ENCODE results near the gene FBXL13.
"Not testable (repeated sequence)": the region's sequence is repeated elsewhere in the genome, so short reads cannot be mapped to it uniquely, and the experiment has no call there.

Gene FBXL13

DNA sequence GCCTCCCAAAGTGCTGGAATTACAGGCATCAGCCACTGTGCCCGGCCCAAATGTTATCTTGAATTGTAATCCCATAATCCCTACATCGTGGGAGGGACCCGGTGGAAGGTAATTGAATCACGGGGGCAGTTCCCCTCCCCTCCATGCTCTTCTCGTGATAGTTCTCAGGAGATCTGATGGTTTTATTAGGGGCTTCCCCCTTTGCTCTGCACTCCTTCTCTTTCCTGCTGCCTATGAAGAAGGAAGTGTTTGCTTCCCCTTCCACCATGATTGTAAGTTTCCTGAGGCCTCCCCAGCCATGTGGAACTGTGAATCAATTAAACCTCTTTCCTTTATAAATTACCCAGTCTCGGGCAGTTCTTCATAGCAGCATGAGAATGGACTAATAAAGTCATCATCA is 3.6 kb upstream of the FBXL13 start:
- DNase-seq, result not testable (repeated sequence)

DNA sequence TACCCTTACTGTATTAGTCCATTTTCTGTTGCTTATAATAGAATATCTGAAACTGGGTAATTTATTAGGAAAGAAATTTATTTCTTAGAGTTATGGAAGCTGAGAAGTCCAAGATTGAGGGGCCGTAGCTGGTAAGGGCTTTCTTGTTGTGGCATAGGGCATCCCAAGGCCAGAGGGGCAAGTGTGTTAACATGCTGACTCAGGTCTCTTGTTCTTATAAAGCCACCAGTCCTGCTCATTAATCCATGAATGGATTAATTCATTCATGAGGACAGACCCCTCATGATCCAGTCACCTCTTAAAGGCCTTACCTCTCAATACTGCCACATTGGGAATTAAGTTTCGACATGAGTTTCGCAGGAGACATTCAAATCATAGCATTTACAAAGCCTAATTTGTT is 2.7 kb upstream of the FBXL13 start:
- no peak for DNase-seq

DNA sequence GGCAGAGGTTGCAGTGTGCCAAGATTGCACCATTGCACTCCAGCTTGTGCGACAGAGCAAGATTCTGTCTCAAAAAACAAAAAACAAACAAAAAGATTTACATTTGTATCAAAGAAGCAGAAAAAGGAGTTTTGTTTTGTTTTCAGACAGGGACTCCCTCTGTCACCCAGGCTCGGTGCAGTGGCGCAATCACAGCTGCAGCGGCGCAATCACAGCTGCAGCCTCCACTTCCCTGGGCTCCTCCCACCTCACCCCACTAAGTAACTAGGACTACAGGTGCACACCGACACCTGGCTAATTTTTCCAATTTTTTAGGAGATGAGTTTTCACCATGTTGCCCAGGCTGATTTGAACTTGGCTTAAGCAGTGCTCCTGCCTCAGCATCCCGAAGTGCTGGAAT is 2.2 kb upstream of the FBXL13 start:
- DNase-seq, result no peak

DNA sequence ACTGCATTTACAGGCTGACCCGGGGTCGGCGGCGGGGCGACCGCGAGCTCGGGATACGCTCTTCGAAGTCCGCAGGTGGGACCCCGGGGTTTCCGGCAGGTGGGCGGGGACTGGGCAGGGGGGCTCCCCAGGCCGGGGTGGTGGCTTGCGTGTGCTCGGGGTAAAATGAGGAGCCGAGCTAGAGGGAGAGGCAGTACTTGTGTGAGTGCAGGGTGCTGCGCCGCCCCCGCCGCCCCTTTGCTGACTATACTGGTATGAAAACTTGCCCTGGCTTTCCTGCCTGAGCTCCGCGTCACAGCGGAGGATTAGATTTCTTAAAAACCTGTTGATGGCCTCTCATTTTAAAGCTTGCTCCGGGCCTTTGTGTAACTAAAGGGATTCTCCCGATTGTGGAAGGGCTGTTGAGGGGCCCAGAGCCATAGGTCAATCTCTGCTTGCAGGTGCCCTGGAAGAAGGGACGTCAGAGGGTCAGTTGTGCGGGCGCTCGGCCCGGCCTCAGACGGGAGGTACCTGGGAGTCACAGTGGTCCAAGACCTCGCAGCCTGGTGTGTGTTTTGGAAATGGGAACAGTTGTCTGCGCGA is 832 bp upstream of the FBXL13 start:
- DNase-seq, result peak; percentile 71

DNA sequence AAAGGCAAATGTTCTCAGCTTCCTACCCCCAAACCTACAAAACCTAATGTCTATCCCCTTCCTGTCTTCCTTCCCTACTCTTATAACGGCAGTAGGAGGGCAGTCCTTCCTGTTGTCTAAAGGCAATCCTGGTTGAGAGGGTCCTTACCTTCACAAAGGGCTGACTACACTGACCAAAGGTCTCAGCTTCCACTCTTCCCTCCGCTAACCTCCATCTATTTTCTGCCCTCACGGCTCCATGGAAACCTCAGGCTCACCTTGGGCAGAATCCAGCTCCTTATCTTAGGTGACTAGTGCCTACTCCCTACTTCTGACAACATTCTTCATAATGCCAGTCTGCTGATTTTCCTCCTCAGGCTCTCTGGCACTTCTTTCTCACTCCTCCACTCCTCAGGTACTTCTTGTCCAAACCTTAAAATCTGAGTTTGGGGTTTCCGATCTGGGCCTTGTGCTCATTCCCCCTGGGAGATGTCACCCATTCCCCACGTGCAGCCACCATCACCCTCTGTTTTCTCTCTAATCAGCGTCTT is 542 bp downstream of the FBXL13 start:
- peak; percentile 2 for DNase-seq

DNA sequence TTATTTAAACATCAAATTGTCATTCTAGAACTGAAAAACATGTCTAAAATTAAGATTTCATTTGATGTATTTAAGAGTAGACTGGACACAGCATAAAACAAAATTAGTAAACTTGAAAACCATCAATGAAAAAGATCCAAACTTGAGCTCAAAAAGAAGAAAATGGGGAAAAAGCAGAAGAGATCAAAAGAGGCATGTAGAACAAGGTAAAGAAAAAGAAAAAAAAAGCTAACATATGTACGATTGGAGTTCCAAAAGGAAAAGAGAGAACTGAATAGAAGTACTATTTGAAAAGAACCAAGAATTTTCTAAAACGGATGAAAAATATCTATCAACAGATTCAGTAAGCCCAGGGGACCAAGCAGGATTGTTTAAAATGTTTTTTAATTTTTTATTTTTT is 3.6 kb downstream of the FBXL13 start:
- no peak for DNase-seq

DNA sequence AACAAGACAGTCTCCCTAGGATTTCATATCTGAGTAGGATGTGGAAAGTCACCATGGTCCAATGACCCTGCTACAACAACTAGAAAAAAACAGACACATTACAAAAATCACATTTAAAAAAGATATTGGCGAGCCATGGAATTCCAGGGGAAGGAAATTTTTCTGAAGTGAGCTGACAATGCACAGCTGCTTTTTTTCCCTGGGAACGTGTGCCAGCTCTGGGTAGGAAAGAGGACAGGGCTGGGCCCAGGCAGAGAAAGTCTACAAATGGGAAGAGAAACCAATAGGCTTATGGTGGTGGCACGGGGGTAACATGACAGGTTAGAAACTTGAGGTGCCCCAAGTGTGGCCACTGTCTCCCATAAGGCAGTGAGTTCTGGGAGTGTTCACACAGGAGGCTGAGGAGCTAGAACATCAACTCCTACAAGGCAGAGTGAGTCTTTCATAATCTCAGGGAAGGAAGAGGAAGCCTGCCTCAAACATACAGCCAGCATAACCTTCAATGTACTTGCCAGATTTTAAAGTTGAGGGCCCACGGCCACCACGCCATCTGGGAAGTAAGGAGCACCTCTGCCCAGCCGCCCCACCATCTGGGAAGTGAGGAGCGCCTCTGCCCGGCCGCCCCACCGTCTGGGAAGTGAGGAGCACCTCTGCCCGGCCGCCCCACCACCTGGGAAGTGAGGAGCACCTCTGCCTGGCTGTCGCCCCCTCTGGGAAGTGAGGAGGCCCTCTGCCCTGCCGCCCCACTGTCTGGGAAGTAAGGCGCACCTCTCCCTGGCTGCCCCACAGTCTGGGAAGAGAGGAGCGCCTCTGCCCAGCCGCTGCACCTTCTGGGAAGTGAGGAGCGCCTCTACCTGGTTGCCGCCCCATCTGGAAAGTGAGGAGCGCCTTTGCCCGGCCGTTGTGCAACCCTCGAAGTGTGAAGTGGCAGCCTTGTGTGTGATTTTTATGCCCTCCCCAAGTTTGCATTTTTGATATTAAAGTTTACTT is 5.9 kb downstream of the FBXL13 start:
- no peak for DNase-seq

DNA sequence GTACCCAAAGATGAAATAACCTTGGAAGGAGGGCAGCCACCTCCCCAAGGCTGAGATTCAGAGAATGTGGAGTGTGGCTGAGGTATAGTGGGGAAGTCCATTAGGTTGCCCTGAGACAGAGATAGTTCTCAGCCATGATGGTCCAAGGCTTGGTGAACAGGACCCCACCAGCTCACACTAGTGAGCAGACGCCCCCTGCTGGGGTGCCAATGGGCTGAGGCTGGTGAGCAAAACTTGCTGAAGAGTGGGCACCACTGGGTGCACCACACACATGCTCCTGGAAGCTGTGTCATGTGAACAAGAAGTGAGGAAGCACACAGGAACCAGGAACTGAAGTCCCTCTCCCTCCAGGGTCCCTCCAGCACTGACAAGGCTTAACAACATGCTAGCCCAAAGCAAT is 8.9 kb downstream of the FBXL13 start:
- DNase-seq, result peak; percentile 36

DNA sequence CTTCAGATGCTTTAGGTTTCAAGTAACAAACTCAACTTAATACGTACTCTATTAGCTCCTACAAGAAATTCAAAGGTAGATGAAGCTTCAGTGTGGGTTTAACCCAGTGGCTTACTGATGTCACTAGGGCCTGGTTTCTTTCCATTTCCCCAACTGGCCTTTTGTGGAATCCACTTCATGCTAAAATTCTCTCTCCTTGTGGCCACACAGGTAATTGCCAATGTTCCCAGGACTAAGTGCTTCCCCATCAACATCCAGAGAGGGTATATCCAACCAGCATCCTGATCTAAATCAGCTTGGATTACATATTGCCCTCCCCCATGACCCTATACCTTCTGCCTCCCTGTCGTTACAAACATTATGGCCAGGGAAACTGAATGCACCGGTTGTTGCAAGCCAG is 10.7 kb downstream of the FBXL13 start:
- no peak for DNase-seq

DNA sequence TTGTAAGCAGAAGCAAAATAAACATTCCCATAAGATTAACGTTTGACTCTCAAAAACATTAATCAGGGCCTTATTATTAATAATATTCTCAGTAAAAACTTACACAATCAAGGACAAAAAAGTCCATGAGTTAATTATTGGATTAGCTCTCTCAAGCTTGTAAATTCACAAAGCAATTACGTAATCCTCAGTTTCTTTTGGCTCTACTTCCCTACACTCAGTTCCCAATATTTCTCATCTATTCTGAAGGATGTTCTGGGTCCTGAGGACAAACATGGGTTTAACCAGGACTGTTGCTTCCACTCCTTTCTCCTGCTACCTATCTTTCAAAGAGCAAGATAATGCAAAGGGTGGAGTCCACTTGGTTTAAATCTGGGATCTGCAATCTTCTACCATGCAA is 15.1 kb downstream of the FBXL13 start:
- no peak for DNase-seq

DNA sequence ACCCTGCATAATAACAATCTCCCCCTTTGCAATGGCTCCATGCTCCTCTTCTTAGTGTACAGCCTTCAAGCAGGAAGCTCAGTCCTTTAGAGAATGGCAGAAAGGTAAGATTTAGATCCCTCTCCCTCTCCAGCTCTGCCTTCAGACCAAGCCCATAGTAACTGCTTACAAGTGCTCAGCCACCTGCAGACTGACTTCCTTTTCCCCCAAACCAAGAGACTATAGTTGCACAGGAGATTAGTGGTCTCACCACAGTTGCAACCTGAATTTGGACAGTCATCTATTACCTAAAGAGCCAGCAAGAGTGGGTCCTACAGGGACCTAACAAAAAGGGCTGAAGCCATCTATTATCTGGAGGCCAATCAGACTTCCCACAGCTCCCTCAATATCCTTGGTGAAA is 16.5 kb downstream of the FBXL13 start:
- DNase-seq, result no peak

DNA sequence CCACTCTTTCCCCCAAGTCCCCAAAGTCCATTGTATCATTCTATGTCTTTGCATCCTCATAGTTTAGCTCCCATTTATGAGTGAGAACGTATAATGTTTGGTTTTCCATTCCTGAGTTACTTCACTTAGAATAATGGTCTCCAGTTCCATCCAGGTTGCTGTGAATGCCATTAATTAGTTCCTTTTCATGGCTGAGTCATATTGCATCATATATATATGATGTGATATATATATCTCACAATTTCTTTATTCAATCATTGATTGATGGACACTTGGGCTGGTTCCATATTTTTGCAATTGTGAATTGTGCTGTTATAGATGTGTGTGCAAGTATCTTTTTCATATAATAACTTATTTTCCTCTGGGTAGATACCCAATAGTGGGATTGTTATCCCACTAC is 18.6 kb downstream of the FBXL13 start:
- DNase-seq, result not testable (repeated sequence)

DNA sequence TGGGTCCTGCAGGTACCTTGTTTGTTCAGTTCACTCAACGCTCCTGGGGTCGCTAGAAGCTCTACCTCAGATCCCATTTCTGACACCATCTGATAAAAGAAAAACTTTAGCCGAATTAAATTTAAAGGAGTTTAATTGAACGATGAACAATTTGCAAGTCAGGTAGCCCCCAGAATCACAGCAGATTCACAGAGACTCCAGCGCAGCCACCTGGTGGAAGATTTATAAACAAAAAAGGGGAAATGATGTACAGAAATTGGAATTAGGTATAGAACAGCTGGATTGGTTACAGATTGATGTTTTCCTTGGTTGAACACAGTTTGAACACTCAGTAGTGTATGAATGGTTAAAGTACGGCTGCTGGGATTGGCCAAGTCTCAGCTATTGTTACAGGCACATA is 23.1 kb downstream of the FBXL13 start:
- no peak for DNase-seq

DNA sequence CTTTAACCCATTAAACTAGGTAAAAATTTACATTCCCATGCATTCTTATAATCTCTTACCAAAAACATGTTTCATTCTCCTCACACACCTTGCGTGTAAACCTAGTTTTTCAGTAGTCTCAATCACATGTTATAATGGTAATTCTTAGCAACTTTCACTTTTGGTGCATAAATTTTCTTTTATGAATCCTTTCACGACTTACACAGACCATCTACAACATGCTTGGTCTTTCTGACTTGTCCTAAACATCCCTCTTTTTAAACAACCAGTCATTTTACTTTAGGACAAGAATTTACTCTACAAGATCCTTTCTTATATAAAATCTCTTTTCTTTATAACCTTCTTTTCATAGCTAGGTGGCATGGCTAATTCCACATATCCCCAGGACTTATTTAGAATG is 25.8 kb downstream of the FBXL13 start:
- DNase-seq, result no peak

DNA sequence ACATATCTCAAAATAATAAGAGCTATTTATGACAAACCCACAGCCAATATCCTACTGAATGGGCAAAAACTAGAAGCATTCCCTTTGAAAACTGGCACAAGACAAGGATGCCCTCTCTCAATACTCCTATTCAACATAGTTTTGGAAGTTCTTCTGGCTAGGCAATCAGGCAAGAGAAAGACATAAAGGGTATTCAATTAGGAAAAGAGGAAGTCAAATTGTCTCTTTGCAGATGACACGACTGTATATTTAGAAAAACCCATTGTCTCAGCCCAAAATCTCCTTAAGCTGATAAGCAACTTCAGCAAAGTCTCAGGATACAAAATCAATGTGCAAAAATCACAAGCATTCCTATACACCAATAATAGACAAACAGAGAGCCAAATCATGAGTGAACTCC is 32.8 kb downstream of the FBXL13 start:
- not testable (repeated sequence) for DNase-seq

DNA sequence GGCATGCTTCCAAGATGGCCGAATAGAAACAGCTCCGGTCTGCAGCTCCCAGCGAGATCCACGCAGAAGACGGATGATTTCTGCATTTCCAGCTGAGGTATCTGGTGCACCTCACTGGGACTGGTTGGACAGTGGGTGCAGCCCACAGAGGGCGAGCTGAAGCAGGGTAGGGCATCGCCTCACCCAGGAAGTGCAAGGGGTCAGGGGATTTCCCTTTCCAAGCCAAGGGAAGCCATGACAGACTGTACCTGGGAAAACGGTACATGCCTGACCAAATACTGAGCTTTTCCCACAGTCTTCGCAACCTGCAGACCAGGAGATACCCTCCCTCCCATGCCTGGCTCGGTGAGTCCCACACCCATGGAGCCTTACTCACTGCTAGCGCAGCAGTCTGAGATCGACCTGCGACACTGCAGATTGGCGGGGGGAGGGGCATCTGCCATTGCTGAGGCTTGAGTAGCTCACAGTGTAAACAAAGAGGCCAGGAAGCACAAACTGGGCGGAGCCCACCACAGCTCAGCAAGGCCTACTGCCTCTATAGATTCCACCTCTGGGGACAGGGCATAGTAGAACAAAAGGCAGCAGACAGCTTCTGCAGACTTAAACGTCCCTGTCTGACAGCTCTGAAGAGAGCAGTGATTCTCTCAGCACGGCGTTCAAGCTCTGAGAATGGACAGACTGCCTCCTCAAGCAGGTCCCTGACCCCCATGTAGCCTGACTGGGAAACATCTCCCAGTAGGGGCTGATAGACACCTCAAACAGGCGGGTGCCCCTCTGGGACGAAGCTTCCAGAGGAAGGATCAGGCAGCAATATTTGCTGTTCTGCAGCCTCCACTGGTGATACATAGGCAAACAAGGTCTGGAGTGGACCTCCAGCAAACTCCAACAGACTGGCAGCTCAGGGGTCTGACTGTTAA is 36.5 kb downstream of the FBXL13 start:
- DNase-seq, result not testable (repeated sequence)

DNA sequence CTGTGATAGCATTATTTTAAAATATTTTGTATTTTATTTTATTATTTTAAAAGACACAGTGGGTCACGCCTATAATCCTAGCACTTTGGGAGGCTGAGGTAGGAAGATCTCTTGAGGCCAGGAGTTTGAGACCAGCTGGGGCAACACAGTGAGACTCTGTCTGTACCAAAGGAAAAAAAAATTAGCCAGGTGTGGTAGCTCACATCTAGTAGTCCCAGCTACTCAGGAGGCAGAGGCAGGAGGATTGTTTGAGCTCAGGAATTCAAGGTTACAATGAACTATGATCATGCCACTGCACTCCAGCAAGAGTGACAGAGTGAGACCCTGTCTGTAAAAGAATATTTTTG is 37.1 kb downstream of the FBXL13 start:
- no peak for DNase-seq

DNA sequence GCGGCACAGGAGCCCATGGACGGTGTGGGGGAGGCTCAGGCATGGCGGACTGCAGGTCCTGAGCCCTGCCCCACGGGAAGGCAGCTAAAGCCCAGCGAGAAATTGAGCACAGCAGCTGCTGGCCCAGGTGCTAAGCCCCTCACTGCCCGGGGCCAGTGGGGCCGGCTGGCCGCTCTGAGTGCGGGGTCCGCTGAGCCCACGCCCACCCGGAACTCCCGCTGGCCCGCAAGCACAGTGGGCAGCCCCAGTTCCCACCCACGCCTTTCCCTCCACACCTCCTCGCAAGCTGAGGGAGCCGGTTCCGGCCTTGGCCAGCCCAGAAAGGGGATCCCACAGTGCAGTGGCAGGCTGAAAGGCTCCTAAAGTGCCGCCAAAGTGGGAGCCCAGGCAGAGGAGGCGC is 40.3 kb downstream of the FBXL13 start:
- DNase-seq, result not testable (repeated sequence)

DNA sequence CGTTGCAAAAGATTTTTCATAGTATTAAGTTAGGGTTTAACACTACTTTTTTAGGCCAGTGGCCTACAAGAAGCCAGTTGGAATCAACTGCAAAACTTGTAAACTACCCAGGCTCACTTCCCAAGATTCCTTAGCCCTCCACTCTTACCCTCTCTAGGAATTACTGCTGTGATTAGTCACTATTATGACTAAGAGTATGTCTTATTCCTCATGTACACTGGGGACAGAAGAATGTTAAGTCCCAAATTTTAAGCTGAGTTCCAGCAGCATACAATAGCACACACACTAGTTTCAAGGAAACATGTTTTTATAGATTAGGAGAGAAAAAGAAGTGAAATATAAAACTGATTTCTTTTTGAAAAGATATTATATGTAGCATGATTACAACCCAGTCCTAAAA is 42.8 kb downstream of the FBXL13 start:
- no peak for DNase-seq

DNA sequence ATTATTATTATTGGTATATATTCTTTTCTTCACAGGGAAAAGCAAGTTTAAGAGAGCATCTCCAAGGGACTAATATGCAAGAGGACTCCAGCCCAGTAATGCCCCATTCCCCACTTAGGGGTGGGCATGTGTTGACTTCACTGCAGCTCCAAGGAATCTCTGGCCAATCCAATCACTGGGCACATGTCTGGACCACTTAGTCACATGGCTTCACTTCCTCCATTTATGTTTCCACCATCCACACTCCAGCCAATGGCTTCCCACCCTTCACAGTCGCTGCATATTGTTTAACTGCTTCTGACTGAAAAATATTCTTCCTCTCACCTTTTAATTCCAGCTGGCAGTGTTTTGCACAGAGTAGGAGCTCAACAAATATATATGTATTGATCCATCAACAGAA is 43.6 kb downstream of the FBXL13 start:
- DNase-seq, result no peak

DNA sequence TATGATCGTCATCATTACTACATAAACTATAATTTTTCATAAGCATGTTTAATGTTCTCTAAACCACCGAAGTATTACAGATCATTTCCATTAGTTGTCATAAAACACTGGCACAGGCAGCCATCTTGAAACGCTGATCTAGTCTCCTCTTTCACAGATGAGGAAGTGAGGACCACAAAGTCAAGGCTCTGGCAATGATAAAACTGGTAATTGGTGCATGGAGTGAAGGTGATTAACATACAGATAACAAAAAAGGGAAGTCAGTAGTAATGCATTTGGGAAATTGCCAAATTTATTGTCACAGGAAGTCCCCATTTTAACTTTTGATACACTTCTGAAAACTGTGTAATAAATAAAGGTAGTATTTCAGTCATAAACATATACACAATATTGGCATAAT is 49.3 kb downstream of the FBXL13 start:
- peak; percentile 3 for DNase-seq

DNA sequence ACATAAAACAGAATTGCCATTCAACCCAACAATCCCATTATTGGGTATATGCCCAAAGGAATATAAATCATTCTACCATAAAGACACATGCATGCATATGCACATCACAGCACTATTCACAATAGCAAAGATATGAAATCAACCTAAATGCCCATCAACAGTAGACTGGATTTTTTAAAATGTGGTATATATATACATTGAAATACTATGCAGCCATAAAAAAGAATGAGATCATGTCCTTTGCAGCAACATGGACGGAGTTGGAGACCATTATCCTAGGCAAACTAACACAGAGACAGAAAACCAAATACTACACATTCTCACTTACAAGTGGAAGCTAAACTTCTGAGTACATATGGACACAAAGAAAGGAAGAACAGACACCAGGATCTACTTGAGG is 51.0 kb downstream of the FBXL13 start:
- DNase-seq, result not testable (repeated sequence)

DNA sequence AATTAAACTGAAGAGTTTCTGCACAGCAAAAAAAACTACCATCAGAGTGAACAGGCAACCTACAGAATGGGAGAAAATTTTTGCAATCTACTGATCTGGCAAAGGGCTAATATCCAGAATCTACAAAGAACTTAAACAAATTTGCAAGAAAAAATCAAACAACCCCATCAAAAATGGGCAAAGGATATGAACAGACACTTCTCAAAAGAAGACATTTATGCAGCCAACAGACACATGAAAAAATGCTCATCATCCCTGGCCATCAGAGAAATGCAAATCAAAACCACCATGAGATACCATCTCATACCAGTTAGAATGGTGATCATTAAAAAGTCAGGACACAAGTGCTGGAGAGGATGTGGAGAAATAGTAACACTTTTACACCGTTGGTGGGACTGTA is 53.1 kb downstream of the FBXL13 start:
- DNase-seq, result not testable (repeated sequence)
